Endothelial cell (in vitro differentiated cells): ENCODE measurements around the gene TRIP10. TPM values are rescaled to one million over a fixed set of nuclear protein-coding genes. Genes with fewer than 3 reads are reported as not detected.
A peak's percentile ranks its signal among the peaks of the same experiment; 100 is the strongest.

Experiments
- DNase-seq: peaks from one replicate; pipeline ENCODE4 v3.0.0; 2021; ENCODE audit warnings: low spot score
- H3K27ac Mint-ChIP-seq: one replicate; pipeline ENCODE4 v1.8.0; 2021; ENCODE audit warnings: mixed read lengths, inconsistent platforms; ENCODE audit not compliant: unreplicated experiment
- H3K27me3 Mint-ChIP-seq: one replicate; pipeline ENCODE4 v1.8.0; 2021; ENCODE audit warnings: mild to moderate bottlenecking, moderate library complexity, mixed read lengths, inconsistent platforms; ENCODE audit not compliant: unreplicated experiment
- H3K36me3 Mint-ChIP-seq: one replicate; pipeline ENCODE4 v1.8.0; 2021; ENCODE audit warnings: mild to moderate bottlenecking, low read depth, mixed read lengths, inconsistent platforms; ENCODE audit not compliant: unreplicated experiment
- H3K4me1 Mint-ChIP-seq: one replicate; pipeline ENCODE4 v1.8.0; 2021; ENCODE audit warnings: mild to moderate bottlenecking, mixed read lengths, inconsistent platforms; ENCODE audit not compliant: unreplicated experiment
- H3K4me3 Mint-ChIP-seq: one replicate; pipeline ENCODE4 v1.8.0; 2021; ENCODE audit warnings: mild to moderate bottlenecking, mixed read lengths, inconsistent platforms; ENCODE audit not compliant: unreplicated experiment
- H3K9me3 Mint-ChIP-seq: one replicate; pipeline ENCODE4 v1.8.0; 2021; ENCODE audit warnings: mixed read lengths, inconsistent platforms; ENCODE audit not compliant: unreplicated experiment
- CTCF ChIP-seq: fragments of 200-600 bp; sonication (generic); IDR thresholded peaks from one replicate; pipeline ENCODE4 v1.5.0; 2021; ENCODE audit warnings: antibody characterized with exemption; ENCODE audit not compliant: unreplicated experiment
- total RNA-seq: library from RNA; stranded (reverse); fragmentation: NEBNext Ultra II Directional; extraction: Animal tissue kit (Norgen Biotek cat#: 25700); gene quantifications from one replicate; pipeline ENCODE4 v1.2.1, GENCODE V29; 2021; ENCODE audit not compliant: unreplicated experiment

Gene TRIP10
- total RNA-seq, 1 donor from 2014 or later = 42.8 TPM

- no peak for DNase-seq
- no peak overlapping the region for H3K27ac Mint-ChIP-seq
- H3K27me3 Mint-ChIP-seq = peaks cover 7% of the 10 kb centered on the region
- H3K4me3 Mint-ChIP-seq = peak overlapping the region; percentile 54
- no peaks in the 10 kb centered on the region for H3K4me1 Mint-ChIP-seq
- TF ChIP-seq CTCF = no peak
- peaks cover 31% of the 10 kb centered on the region for H3K9me3 Mint-ChIP-seq
- H3K36me3 Mint-ChIP-seq = peaks cover 15% of the 10 kb centered on the region
Observed at GRCh38 chr19:6777434-6777833, 38.0 kb downstream of the TRIP10 start.

GRCh38 chr19:6778386-6778785 is 38.9 kb downstream of the TRIP10 start:
- Mint-ChIP-seq H3K4me3 (no peak overlapping the region), H3K27ac (no peak overlapping the region), H3K36me3 (peaks cover 15% of the 10 kb centered on the region), H3K9me3 (peaks cover 31% of the 10 kb centered on the region), H3K27me3 (peaks cover 7% of the 10 kb centered on the region), H3K4me1 (no peaks in the 10 kb centered on the region)
- TF ChIP-seq CTCF = no peak
- no peak for DNase-seq

GRCh38 chr19:6779206-6779605 is 39.7 kb downstream of the TRIP10 start:
- TF ChIP-seq CTCF = no peak

GRCh38 chr19:6787393-6787792 is 47.9 kb downstream of the TRIP10 start:
- Mint-ChIP-seq H3K36me3 (peaks cover 11% of the 10 kb centered on the region), H3K27ac (no peak overlapping the region), H3K4me1 (no peaks in the 10 kb centered on the region), H3K27me3 (peaks cover 2% of the 10 kb centered on the region), H3K4me3 (no peak overlapping the region), H3K9me3 (peaks cover 29% of the 10 kb centered on the region)
- no peak for TF ChIP-seq CTCF
- no peak for DNase-seq

More at GRCh38 chr19:6779206-6779605, 39.7 kb downstream of the TRIP10 start:
- Mint-ChIP-seq H3K27ac (no peak overlapping the region), H3K9me3 (peaks cover 31% of the 10 kb centered on the region), H3K4me1 (no peaks in the 10 kb centered on the region), H3K36me3 (peaks cover 15% of the 10 kb centered on the region), H3K27me3 (peaks cover 7% of the 10 kb centered on the region), H3K4me3 (no peak overlapping the region)
- DNase-seq = no peak

GRCh38 chr19:6788896-6789295 is 49.4 kb downstream of the TRIP10 start:
- H3K4me1 Mint-ChIP-seq = no peaks in the 10 kb centered on the region
- peaks cover 2% of the 10 kb centered on the region for H3K27me3 Mint-ChIP-seq
- TF ChIP-seq CTCF = no peak
- H3K36me3 Mint-ChIP-seq = peaks cover 12% of the 10 kb centered on the region
- H3K9me3 Mint-ChIP-seq = peaks cover 32% of the 10 kb centered on the region
- H3K4me3 Mint-ChIP-seq = no peak overlapping the region
- DNase-seq = no peak
- H3K27ac Mint-ChIP-seq = no peak overlapping the region
